Activated CD8-positive, alpha-beta memory T cell treated with anti-CD3 and anti-CD28 coated beads for 48 hours (primary cell): ENCODE data around the gene USF3.
"Not testable (repeated sequence)": the region's sequence is repeated elsewhere in the genome, so short reads cannot be mapped to it uniquely, and the experiment has no call there.

Source experiments
- DNase-seq, 3 experiments: peaks; one replicate each; pipeline ENCODE4 v3.0.0-alpha.2; 2020; ENCODE audit warnings: low read depth in 2 of 3, low spot score in 2 of 3

USF3 gene

DNA sequence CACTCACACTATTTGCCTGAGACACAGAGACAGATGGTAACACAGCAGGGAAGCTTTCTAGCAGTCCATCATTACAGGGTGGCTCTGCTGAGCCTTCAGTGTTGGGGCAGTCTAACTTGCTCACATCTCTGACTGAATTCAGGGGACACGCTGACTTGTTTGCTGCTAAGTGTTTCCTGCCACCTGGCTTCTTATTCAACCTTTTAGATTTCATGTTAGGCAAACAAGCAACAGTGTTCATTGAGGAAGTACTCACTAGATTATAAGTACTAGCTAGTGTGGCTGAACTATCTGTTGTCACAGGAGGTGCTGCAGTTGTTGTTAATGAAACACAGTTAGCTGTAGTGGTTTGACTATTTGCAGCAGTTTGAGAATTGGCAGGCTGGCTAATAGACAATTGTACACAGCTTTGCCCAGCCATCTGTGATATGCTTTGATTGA is 37.3 kb downstream of the USF3 start:
- DNase-seq = no peak

DNA sequence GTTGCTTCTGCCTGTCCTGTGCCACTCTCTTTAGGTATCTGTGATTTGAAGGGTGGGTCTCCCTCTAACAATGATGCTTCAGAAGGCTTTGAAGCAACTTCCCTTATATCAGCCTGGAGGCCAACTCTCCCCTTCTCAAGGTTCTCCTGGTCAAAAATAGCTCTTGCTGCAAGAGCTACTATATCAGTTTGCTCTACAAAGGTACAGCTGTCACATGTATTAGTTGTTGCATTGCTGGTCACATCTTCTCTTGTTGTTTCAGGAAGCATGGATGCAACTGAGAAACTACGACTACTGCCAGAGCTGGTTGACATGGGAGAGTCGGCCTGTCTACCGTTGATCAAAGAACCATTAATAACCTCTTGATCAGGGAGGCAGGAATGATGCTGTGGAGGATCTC is 38.3 kb downstream of the USF3 start:
- no peak for DNase-seq

DNA sequence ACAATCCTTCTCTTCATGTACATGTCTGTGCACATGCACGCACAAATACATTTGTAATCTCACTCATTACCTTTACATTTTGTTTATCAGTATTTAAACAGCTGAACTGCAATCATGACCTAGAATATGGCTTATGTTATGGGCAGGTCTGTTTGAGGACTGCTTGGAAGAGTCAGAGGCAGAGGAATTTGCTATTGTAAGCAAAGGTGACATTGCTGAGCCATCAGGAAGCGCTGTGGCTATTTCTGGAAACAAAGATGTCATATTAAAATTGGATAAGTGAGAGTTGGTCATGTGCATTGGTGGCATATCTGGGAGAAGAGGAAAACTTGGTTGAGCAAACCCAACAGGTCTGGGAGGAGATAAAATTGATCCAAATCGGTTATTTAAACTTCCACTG is 41.6 kb downstream of the USF3 start:
- no peak for DNase-seq

DNA sequence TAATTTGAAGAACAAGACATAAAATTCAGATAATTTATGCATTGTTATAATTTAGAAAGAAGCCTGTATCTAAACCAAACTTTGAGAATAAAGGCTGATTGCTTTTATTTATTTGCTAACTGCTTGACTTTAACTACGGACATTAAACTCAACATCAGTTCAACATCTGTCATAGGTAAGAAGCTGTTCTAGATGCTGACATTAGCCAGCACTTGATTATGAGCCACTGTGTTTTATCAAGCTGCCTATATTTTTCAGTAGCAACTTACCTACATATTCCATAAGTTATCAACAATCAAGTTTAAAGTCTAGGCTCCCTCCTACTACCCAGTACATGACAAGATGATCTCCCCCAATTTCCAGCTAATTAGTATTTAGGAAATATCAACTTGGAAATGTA is 42.1 kb downstream of the USF3 start:
- DNase-seq = no peak

DNA sequence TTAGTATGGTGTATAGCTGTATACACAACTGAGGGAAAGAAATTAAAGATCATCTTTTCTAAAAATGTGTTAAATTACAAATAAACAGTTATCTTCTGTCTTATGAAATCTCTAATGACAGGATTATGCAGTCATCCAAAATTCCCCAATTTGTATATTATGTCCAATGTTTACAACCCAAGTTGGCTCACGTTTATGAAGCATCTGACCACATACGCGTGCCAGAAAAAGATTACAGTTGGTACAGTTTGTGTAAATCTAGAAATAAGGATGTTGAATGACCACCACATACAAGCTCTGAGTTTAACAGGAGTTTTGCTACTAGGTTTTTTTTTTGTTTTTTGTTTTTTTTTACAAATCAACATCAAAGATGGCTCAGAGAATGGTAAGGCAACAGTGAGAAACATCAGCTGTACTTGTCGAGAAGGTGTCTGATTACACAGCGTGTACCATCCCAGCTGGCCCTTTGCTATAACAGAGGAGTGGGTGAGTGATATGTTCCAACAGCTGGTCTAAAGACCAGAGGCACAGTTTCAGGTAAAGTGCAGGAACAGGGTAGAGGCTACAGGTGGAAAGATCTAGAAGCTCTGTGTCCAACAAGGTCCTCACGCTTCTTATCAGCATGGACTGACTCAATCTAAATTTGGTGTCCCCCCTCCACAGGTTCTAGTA is 47.1 kb downstream of the USF3 start:
- no peak for DNase-seq

DNA sequence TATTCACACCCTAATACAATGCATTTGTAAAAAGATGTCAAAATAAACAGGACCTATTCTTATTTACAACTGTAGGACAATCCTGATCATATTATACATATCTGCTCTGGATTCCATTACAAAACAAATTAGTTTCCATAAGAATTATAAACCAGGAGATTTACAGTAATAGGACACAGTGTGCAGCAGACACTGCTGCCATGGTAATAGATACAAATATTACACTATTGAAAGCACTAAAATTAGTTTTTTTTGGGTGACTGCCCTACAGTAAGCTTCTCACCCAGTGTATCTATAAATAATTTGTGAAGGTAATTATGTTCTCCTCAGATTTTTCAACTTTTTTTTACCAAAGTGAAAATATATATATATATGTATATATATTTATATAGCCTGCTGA is 47.9 kb downstream of the USF3 start:
- DNase-seq = no peak

DNA sequence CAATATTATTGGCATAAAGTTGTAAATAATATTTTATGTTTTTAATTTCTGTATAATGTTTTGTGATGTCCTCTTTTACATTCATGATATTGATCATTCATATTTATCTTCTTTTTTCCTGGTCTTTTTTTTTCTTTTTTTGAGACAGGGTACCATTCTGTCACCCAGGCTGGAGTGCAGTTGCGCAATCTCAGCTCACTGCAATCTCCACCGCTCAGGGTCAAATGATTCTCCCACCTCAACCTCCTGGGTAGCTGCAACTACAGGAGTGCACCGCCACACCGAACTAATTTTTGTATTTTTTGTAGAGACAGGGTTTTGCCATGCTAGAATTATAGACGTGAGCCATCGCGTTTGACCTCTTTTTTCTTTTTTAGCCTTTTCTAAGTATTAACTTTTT is 52.9 kb downstream of the USF3 start:
- DNase-seq = no peak

DNA sequence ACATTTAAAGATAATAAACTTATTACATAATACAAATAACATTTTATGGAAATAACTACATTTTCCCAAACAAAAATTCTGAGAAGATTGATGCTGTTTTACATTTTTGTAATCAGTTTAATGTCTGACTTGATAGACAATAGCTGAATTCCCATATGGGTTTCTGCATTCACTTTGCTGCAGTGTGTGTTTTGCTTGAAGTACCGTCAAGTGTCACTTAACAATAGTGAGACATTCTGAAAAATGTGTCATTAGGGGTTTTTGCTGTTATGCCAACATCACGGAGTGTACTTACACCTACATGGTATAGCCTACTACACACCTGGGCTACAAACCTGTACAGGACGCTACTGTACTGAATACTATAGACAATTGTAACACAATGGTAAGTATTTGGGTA is 57.5 kb downstream of the USF3 start:
- DNase-seq = no peak

DNA sequence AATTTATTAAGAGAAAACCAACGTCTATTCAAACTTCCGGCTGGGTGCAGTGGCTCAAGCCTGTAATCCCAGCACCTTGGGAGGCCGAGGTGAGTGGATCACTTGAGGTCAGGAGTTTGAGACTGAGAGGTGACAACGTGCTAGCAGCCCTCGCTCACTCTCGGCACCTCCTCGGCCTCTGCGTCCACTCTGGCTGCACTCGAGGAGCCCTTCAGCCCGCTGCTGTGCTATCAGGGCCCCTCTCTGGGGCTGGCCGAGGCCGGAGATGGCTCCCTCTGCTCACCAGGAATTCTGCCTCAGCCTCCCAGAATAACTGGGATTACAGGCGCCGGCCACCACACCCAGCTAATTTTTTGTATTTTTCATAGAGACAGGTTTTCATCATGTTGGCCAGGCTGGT is 58.7 kb downstream of the USF3 start:
- DNase-seq = no peak

DNA sequence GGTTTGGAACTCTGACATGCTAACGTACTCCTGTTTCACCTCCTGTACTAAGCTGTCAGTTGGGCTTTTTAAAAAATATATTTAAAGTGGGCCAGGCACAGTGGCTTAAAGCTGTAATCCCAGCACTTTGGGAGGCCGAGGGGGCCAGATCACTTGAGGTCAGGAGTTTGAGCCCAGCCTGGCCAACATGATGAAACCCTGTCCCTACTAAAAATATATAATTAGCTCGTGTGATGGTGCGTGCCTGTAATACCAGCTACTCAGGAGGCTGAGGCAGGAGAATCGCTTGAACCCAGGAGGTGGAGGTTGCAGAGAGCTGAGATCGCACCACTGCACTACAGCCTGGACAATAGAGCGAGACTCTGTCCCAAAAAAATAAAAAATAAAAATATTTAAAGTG is 60.4 kb downstream of the USF3 start:
- DNase-seq = not testable (repeated sequence)

DNA sequence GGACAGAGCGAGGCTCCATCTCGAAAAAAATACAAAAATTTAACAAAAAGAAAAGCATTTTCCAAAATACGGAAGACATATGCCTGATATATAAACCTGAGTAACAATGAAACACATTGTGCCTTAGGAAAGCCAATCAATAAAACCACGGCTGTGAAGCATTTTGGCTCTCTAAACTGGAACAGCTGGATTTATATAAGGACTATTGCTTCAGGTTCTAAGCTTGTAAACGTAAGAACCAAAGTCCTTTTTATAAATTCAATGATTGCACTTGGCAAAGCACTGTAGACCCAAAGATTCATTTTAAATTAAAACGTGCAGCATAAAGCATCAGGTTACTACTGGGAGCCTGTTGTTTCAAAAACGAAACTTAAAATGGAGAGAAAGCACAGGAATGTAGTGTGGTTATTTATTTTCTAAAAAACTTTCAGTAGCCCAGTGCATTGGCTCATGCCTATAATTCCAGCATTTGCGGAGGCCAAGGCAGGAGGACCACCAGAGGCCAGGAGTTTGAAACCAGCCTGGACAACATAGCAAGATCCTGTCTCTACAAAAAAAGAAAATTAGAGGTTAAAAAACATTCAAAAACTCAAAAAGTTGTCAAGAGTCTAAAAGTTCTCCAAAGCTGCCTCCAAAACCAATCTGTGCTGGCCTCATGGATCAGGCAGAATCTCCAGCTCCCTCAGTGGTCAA is 61.5 kb downstream of the USF3 start:
- no peak for DNase-seq

DNA sequence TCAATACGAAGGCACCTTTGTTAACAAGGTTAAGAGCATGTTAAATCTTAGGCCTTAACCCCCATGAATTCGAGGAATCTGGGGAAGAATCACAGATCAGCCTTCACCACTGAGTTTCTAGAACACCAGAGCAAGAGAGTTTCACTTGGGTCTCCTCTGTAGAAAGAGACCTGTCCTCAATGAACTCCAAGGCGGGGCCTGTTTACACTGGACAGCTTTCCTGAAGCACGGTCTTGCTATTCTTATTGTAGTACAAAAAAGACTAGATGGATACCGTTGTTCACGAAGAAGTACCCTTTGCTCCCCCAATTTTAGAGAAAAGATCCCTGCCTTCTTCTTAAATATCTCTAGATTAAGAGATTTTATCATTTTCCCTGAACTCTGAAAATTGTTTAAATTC is 64.9 kb downstream of the USF3 start:
- DNase-seq = no peak

DNA sequence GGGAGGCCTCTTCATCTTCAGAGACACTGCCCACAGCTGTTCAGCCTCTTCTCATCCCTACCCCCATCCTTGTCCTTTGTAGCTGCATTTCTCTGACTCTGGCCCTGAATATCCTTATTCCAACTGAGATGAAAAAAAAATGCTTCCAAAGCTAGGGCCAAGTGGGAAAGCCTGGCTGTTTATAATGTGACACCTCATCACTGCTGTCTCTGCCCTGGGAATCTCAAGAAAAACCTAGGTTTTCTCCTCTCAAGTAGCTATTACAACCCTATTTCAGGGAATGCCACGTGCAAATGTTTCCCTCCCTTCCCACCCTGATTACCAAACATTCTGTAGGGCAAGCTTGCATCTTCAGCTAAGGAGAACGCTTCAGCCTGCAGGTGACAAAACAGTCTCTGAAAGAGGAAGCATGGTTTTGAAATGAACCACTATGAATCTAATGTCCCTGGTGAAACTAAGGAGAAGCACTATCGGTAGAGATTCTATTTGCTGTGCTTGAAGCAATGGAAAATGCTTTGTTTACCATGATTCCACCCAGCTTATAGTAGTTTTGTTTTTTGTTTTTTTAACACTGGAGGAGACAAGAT is 65.4 kb downstream of the USF3 start:
- no peak for DNase-seq

DNA sequence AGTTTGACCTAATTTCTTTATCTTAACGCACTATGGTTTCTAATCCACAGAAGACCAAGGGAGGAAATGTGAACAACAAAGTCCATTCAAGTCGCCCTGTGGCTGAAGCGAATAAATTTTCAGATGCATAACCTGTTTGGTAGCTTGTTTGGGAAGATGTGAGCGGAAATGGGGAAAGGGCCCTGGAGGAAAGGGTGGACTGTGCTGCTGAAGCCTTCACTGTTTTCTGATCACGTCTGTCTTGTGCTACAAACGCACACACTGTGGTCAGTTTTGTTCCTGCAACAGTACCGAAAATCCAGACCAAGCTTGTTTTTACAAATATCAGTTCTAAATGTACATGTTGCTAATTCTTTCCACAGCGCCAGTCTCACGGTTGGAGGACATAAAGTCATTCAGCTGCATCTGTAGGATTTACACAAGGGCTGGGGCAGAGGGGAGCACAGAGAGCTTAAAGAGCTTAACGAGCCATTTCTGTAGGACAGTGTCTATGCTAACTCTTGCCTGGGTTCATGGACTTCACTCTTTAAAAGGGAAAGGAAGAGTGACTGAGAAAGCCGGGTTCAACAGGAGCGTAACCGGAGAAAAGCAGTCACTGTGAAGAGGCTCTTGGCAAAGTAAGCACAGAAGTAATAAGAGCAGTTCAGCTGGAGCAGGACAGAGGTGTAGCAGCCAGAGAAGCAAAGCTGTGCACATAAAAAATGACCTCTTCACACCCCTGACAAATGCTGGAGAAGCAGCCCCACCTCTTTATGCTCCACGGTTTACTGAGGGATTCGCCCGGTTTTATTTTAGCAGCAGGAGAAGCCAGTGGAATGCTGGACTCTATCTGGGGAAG is 66.6 kb downstream of the USF3 start:
- DNase-seq = no peak

DNA sequence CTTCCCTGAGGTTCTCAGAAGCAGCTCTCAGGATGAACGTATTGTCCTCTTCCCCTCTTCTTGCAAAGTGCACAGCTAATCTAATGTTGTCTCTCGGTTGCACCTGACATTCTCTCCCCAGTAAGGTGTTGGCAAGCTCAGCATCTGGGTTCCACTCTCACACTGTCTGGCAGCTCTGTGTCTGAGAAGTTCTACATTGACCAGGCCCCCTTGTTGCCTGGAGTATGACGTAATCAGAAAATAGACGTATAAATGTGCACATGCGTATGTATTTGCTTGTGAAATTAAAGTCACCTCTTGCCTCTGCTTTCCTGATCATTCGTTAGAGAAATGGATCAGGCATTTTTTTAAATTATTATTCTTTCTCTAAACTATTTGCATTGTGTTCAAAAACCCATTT is 67.7 kb downstream of the USF3 start:
- no peak for DNase-seq

DNA sequence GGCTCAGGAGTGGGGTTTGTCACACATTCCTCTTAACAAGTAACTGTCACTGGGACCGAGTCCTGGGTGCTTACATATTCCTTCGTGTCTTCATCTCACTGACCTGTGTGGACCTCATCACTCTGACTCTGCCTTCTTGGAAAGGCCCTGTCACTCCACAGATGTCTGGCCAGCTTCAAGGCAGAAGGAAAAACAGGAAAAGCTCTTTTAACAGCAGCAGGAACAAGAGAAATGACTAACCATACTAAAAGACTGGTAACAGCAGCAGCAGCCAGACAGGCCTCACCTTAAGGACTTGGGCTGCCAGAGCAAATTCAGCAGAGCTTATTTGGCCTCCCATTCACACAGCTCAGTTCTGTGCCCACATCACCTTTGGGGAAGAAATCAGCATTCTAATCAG is 68.1 kb downstream of the USF3 start:
- DNase-seq = no peak

DNA sequence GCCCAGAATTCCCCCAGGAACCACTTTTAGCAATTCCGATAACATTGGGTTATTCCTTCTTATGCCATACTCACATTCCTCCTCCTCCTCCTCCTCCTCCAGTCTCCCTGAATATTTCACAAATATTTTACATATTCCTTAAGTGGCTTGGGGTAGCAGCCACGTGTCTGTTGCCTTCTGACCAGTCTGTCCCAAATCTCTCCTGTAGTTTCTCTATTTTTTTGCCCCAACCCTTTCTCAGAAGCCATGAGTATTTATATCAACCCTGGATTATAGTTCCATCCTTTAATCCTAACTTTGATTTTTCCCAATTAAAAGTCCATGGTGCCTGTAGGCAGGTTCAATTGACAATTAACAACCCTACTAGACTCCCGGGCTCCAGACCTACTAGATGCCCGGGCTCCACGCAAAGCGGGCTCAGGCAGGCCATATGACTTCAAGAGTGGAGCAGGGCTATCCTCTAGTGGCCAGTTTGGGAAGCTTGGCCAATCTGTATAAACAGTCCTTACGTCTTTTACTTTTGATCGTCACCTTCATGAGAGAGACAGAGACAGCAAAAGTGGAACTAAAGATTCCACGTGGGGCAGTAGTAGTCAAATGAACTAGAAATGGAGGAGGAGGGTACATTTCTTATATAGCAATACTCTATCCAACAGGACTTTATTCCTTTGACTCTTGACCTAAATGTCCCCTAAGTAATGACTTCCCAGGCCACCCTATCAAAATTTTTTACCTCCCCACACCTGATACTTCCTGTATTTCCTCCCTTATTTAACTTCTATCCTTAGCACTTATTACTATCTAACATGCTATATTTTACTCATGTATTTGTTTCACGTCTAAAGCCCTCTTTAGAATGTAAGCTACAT is 69.7 kb downstream of the USF3 start:
- no peak for DNase-seq

DNA sequence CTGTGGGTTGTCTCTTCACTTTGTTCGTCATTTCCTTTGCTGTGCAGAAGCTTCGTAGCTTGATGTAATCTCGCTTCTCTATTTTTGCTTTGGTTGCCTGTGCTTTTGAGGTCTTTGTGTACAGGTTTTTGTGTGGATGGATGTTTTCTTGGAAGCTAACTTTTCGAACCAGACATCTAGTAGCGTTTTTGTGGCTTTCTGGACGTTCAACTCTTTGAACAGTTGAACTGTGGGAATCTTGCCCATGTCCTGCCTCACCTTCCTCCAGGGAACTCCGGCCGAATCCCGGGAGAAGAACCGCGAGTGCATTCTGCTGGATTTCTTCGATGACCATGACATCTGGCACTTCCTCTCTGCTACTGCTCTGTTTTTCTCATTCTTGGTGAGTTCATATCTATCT is 70.6 kb downstream of the USF3 start:
- DNase-seq = no peak

DNA sequence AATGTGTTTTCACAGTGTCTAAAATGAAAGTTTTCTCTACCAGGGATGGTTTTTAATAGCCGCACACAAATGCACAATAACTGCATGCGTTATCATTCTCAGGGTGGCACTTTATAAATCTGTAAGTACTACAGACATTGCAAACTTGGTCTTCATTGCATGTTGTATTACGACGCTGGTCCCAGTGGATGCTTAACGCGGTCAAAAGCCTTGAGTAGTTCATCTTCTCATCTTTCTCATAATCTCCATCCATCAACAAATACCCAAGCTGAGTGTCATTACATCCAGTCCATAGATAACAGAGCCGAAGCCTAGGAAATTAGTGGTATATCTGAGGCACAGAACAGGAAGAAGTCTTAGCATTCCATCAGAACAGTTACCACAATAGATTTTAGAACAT is 72.6 kb downstream of the USF3 start:
- DNase-seq = no peak

DNA sequence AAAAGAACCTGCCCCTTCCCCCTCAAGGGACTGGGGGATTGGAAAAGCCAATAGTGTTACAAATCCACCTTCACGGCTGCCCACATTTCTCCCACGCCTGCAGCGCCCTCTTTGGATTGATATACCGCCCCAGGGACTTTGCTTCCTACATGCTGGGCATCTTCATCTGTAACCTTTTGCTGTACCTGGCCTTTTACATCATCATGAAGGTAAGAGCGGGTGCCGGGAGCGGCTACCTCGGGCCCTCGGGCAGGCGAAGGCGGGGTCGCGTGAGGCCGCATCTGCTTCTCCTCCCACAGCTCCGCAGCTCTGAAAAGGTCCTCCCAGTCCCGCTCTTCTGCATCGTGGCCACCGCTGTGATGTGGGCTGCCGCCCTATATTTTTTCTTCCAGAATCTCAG is 73.1 kb downstream of the USF3 start:
- no peak for DNase-seq

DNA sequence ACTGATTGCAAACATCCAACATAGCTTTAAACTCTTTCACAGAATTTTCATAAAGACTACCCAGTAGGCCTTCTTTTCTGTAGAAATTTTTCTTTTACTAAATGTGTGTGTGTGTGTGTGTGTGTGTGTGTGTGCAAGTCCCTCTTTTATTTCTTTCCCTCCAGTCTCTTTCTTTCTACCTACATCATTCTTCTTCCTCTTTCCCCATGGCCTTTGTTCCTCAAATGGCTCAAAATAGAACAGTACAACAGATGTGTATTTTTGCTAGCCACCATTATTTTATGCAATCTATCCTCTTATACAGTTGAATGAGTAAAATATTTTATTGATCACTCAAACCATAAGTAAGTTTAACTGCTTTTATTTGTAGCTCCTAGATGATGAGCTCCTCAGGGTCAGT is 76.4 kb downstream of the USF3 start:
- no peak for DNase-seq
